ENCODE measurements around the gene RNF183. TPM values are rescaled to one million over a fixed set of nuclear protein-coding genes. Genes with fewer than 3 reads are reported as not detected.

RNF183 gene
- polyA plus RNA-seq, 1 of the 3 experiments (the other 2 are of a cell fraction), result not detected

DNA sequence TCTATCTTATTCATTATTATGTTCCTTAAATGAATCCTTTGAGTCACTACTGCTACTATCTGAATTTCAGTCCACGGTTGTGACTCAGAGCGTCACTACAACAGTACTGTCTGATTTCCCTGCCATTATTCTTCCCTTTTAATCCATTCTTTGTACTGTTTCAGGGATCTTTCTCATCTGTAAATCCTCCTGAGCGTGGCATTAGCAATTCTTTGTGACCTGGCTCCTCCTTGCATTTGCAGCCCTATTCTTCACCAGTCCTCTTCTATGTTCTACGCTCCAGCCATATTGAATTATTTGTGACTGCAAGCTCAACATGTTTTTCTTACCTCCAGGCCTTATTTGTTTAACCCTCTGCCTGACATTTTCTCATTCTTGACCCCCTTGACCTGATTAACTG, 21.8 kb downstream of the RNF183 start:
- Histone ChIP-seq H2AFZ (ENCODE audit: low read depth) (no peak overlapping the region), H3K9me3 (no peaks in the 10 kb centered on the region), H3K4me3 (ENCODE audit: low read depth in 2 of 2, low read length in 1 of 2) (no peak overlapping the region), H3F3A (replicated peaks; ENCODE audit: insufficient read depth) (peaks cover 8% of the 10 kb centered on the region), H3K79me2 (ENCODE audit: insufficient read depth) (peaks cover 26% of the 10 kb centered on the region), H3K27ac (ENCODE audit: low read depth in 2 of 2, low read length in 1 of 2) (no peak overlapping the region), H3K4me2 (no peak overlapping the region), H3K9ac (no peak overlapping the region), H4K20me1 (ENCODE audit: insufficient read depth) (no peaks in the 10 kb centered on the region), H3K9me2 (no peaks in the 10 kb centered on the region), H3K36me3 (replicated peaks in 1 of 2; ENCODE audit: control insufficient read depth in 1 of 2, insufficient read depth in 2 of 2, low read length in 1 of 2) (peaks cover 82 to 84% of the 10 kb centered on the region in 2 experiments), H3K4me1 (ENCODE audit: control insufficient read depth in 1 of 2, insufficient read depth in 2 of 2, low read depth in 1 of 2, low read length in 1 of 2) (peaks cover 5 to 7% of the 10 kb centered on the region in 2 experiments; a peak in 3 of 4 replicates), H3K27me3 (ENCODE audit: insufficient read depth) (no peaks in the 10 kb centered on the region)
- 98% methylated on average over 4 of the region's 4 CpGs for WGBS (ENCODE audit: low lambda C conversion rate)
- CTCF ChIA-PET, result no interaction called here
- TF ChIP-seq USF1 (IDR thresholded peaks at IDR 0.05; ENCODE audit: borderline replicate concordance, low read depth) (no peak), FOXM1 (IDR thresholded peaks at IDR 0.05; ENCODE audit: low read depth) (no peak), YY1 (IDR thresholded peaks at IDR 0.05; ENCODE audit: low read depth) (no peak), SIN3A (IDR thresholded peaks at IDR 0.05; ENCODE audit: borderline replicate concordance, low read depth, low read length) (no peak), RXRA (IDR thresholded peaks at IDR 0.05; ENCODE audit: borderline replicate concordance, low read depth) (no peak), RCOR1 (IDR thresholded peaks at IDR 0.05; ENCODE audit: low read length) (no peak), GATA2 (CRISPR knock-in tag; IDR thresholded peaks at IDR 0.05) (no peak), NRF1 (IDR thresholded peaks at IDR 0.05; ENCODE audit: low read depth, low read length) (no peak), TCF12 (IDR thresholded peaks at IDR 0.05) (no peak), FOXJ3 (CRISPR knock-in tag; IDR thresholded peaks at IDR 0.05) (no peak), MXI1 (IDR thresholded peaks at IDR 0.05; ENCODE audit: low read depth, low read length) (no peak), PBX3 (IDR thresholded peaks at IDR 0.05) (no peak), ELF1 (IDR thresholded peaks at IDR 0.05) (no peak), TEAD4 (IDR thresholded peaks at IDR 0.05; ENCODE audit: borderline replicate concordance, insufficient read depth) (no peak)
- TF ChIP-seq, protein P1, sequence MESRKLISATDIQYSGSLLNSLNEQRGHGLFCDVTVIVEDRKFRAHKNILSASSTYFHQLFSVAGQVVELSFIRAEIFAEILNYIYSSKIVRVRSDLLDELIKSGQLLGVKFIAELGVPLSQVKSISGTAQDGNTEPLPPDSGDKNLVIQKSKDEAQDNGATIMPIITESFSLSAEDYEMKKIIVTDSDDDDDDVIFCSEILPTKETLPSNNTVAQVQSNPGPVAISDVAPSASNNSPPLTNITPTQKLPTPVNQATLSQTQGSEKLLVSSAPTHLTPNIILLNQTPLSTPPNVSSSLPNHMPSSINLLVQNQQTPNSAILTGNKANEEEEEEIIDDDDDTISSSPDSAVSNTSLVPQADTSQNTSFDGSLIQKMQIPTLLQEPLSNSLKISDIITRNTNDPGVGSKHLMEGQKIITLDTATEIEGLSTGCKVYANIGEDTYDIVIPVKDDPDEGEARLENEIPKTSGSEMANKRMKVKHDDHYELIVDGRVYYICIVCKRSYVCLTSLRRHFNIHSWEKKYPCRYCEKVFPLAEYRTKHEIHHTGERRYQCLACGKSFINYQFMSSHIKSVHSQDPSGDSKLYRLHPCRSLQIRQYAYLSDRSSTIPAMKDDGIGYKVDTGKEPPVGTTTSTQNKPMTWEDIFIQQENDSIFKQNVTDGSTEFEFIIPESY (IDR thresholded peaks at IDR 0.05; ENCODE audit: borderline replicate concordance, low read depth), result no peak
- TF ChIP-seq, protein P2, sequence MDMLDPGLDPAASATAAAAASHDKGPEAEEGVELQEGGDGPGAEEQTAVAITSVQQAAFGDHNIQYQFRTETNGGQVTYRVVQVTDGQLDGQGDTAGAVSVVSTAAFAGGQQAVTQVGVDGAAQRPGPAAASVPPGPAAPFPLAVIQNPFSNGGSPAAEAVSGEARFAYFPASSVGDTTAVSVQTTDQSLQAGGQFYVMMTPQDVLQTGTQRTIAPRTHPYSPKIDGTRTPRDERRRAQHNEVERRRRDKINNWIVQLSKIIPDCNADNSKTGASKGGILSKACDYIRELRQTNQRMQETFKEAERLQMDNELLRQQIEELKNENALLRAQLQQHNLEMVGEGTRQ (IDR thresholded peaks at IDR 0.05; ENCODE audit: borderline replicate concordance, low read depth, low read length), result no peak
- TF ChIP-seq, protein P3, sequence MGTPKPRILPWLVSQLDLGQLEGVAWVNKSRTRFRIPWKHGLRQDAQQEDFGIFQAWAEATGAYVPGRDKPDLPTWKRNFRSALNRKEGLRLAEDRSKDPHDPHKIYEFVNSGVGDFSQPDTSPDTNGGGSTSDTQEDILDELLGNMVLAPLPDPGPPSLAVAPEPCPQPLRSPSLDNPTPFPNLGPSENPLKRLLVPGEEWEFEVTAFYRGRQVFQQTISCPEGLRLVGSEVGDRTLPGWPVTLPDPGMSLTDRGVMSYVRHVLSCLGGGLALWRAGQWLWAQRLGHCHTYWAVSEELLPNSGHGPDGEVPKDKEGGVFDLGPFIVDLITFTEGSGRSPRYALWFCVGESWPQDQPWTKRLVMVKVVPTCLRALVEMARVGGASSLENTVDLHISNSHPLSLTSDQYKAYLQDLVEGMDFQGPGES (IDR thresholded peaks at IDR 0.05; ENCODE audit: low read depth, low read length), result no peak
- POLR2A ChIA-PET, result no interaction called here
- DNase-seq, result no peak

Measured in SK-N-SH (cell line).